ENCODE results near the gene LGALS1.

DNA sequence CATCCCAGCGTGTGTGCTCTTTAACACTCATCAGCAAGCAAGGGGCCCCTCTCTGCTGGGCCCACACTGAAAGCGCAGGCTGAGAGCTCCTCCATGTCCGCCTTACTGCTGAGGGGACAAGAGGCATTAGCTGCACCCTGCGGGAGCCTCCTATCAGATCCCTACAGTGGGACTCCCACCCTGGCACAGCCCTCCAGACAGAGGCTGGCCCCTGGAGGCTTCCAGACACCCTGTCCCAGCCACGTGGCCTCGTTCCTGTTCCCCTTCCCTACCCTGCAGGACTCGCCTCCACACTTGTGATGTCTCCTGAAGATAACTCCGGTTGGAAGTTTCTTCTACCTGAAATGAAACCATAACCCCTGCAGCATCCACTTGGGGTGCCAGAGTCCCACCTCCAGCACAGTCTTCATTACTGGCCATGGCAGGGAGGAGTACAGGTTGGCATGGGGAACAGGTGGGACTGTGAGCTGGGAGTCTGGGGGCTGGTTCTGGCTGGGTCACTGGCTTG, 41.0 kb upstream of the LGALS1 start:
- TF ChIP-seq POLR2A (IDR thresholded peaks at IDR 0.05), result no peak
- TF ChIP-seq, protein P1, sequence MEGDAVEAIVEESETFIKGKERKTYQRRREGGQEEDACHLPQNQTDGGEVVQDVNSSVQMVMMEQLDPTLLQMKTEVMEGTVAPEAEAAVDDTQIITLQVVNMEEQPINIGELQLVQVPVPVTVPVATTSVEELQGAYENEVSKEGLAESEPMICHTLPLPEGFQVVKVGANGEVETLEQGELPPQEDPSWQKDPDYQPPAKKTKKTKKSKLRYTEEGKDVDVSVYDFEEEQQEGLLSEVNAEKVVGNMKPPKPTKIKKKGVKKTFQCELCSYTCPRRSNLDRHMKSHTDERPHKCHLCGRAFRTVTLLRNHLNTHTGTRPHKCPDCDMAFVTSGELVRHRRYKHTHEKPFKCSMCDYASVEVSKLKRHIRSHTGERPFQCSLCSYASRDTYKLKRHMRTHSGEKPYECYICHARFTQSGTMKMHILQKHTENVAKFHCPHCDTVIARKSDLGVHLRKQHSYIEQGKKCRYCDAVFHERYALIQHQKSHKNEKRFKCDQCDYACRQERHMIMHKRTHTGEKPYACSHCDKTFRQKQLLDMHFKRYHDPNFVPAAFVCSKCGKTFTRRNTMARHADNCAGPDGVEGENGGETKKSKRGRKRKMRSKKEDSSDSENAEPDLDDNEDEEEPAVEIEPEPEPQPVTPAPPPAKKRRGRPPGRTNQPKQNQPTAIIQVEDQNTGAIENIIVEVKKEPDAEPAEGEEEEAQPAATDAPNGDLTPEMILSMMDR (IDR thresholded peaks at IDR 0.05), result no peak

Data from testis (tissue), 2 donors.